GM10266 (cell line): Measurements from ENCODE around the gene STRN4.

Experiments used
- DNase-seq: peaks from one replicate; pipeline ENCODE4 v3.0.0; 2012; ENCODE audit errors: extremely low spot score
- CTCF ChIP-seq: IDR thresholded peaks from 2 replicates; pipeline ENCODE4 v1.5.1; 2012; ENCODE audit warnings: mild to moderate bottlenecking, low read depth; ENCODE audit not compliant: control insufficient read depth, insufficient read depth; ENCODE audit errors: missing control alignments

The STRN4 gene

GRCh38 chr19:46759206-46759605, 13.0 kb upstream of the STRN4 start:
- DNase-seq = no peak
- no peak for TF ChIP-seq CTCF

GRCh38 chr19:46756544-46756888, 10.3 kb upstream of the STRN4 start:
- TF ChIP-seq CTCF = no peak
- DNase-seq = no peak

- TF ChIP-seq CTCF = no peak
- DNase-seq = no peak
Measured at GRCh38 chr19:46755853-46756543, 9.7 kb upstream of the STRN4 start.

- no peak for TF ChIP-seq CTCF
- no peak for DNase-seq
Measured at GRCh38 chr19:46755077-46755852, 9.0 kb upstream of the STRN4 start.

- peak; percentile 86 for DNase-seq
- TF ChIP-seq CTCF = peak; percentile 81
Measured at GRCh38 chr19:46753420-46754155, 7.3 kb upstream of the STRN4 start.

GRCh38 chr19:46748325-46749109, 2.3 kb upstream of the STRN4 start:
- TF ChIP-seq CTCF = peak; percentile 73
- DNase-seq = peak; percentile 78
